Measurements from ENCODE around the gene ST7.
"Not testable (repeated sequence)": the region's sequence is repeated elsewhere in the genome, so short reads cannot be mapped to it uniquely, and the experiment has no call there.

Gene ST7

GRCh38 chr7:116953372-116953905 lies at the start of gene ST7:
Gene ST7 (plus strand): TSS chr7:116953501. CDS start chr7:116953541, 40 bp downstream.
- DNase-seq (ENCODE audit: low read depth), result peak; percentile 53

- no peak for DNase-seq (ENCODE audit: low read depth)
Measured at GRCh38 chr7:116906391-116906790, 46.9 kb upstream of the ST7 start.

- no peak for DNase-seq (ENCODE audit: low read depth)
Measured at GRCh38 chr7:116910383-116910782, 42.9 kb upstream of the ST7 start.

- no peak for DNase-seq (ENCODE audit: low read depth)
Measured at GRCh38 chr7:116911801-116912200, 41.5 kb upstream of the ST7 start.

- DNase-seq (ENCODE audit: low read depth), result no peak
Measured at GRCh38 chr7:116912269-116912909, 40.9 kb upstream of the ST7 start.

GRCh38 chr7:116918704-116919103 lies 34.6 kb upstream of the ST7 start:
- no peak for DNase-seq (ENCODE audit: low read depth)

- DNase-seq (ENCODE audit: low read depth), result no peak
Measured at GRCh38 chr7:116920359-116920758, 32.9 kb upstream of the ST7 start.

GRCh38 chr7:116922545-116922944 lies 30.8 kb upstream of the ST7 start:
- DNase-seq (ENCODE audit: low read depth), result no peak

GRCh38 chr7:116924741-116925140 lies 28.6 kb upstream of the ST7 start:
- DNase-seq (ENCODE audit: low read depth), result no peak

GRCh38 chr7:116929021-116929420 lies 24.3 kb upstream of the ST7 start:
- DNase-seq (ENCODE audit: low read depth), result no peak

GRCh38 chr7:116929914-116930913 lies 23.1 kb upstream of the ST7 start:
- peak; percentile 47 for DNase-seq (ENCODE audit: low read depth)

GRCh38 chr7:116932566-116932965 lies 20.7 kb upstream of the ST7 start:
- DNase-seq (ENCODE audit: low read depth), result no peak

GRCh38 chr7:116933465-116933864 lies 19.8 kb upstream of the ST7 start:
- no peak for DNase-seq (ENCODE audit: low read depth)

- no peak for DNase-seq (ENCODE audit: low read depth)
Measured at GRCh38 chr7:116934580-116934979, 18.7 kb upstream of the ST7 start.

GRCh38 chr7:116936844-116937243 lies 16.5 kb upstream of the ST7 start:
- DNase-seq (ENCODE audit: low read depth), result not testable (repeated sequence)

- no peak for DNase-seq (ENCODE audit: low read depth)
Measured at GRCh38 chr7:116938678-116939077, 14.6 kb upstream of the ST7 start.

GRCh38 chr7:116940689-116941370 lies 12.5 kb upstream of the ST7 start:
- DNase-seq (ENCODE audit: low read depth), result no peak

- no peak for DNase-seq (ENCODE audit: low read depth)
Measured at GRCh38 chr7:116942504-116942903, 10.8 kb upstream of the ST7 start.

GRCh38 chr7:116948934-116949333 lies 4.4 kb upstream of the ST7 start:
- no peak for DNase-seq (ENCODE audit: low read depth)

GRCh38 chr7:116949941-116950801 lies 3.1 kb upstream of the ST7 start:
- DNase-seq (ENCODE audit: low read depth), result no peak

- DNase-seq (ENCODE audit: low read depth), result no peak
Measured at GRCh38 chr7:116950889-116951351, 2.4 kb upstream of the ST7 start.
